Prostate gland (tissue), 2 donors: ENCODE results near the gene MYLK. TPM values are rescaled to one million over a fixed set of nuclear protein-coding genes. Genes with fewer than 3 reads are reported as not detected.

Source experiments
- DNase-seq: peaks from one replicate; pipeline ENCODE4 v3.0.0-alpha.2; 2019; ENCODE audit warnings: low spot score
- H3K27ac ChIP-seq, 2 donors: fragments of 200-600 bp; sonication (generic); 2 replicates each; pipeline ENCODE4 v1.5.1; 2017 to 2019
- H3K27me3 ChIP-seq: fragments of 200-600 bp; sonication (generic); replicated peaks from 2 replicates; pipeline ENCODE4 v1.5.1; 2019; ENCODE audit not compliant: insufficient read depth
- H3K36me3 ChIP-seq, 2 donors: fragments of 200-600 bp; sonication (generic); 1 replicate in 1 of 2; 2 replicates in 1 of 2; pipeline versions ENCODE4 v1.5.1 to v1.8.1; 2017 to 2019
- H3K4me1 ChIP-seq: fragments of 200-600 bp; sonication (generic); replicated peaks from 2 replicates; pipeline ENCODE4 v1.5.1; 2019
- H3K4me3 ChIP-seq, 2 donors: fragments of 200-600 bp; sonication (generic); 2 replicates each; pipeline ENCODE4 v1.5.1; 2017 to 2019
- H3K9me3 ChIP-seq: fragments of 200-600 bp; sonication (generic); 2 replicates; pipeline ENCODE4 v1.5.1; 2017
- POLR2A ChIP-seq: fragments of 450-650 bp; IDR thresholded peaks from one replicate; pipeline ENCODE4 v1.6.1; 2016; ENCODE audit warnings: antibody characterized with exemption, mild to moderate bottlenecking
- POLR2AphosphoS5 ChIP-seq: sonication (generic); formaldehyde crosslinking; IDR thresholded peaks from one replicate; pipeline ENCODE4 v1.6.1; 2017; ENCODE audit warnings: antibody characterized with exemption
- WGBS: methylation state at CpG from one replicate; pipeline ENCODE4 v1.1.5; 2018; 5-methylcytosine and 5-hydroxymethylcytosine counted together
- intact Hi-C: fragments of 100-400 bp; cut with DNase I; formaldehyde crosslinking; loops from one replicate; pipeline ENCODE4 v1.14.2; 2022
- total RNA-seq, 2 donors: library from RNA; depleted of rRNA; stranded (reverse); fragments of >200 nt; gene quantifications; one replicate each; pipeline ENCODE4 v1.1.0, GENCODE V29; 2016
- TF ChIP-seq, protein P1 (sequence below), 4 experiments: fragments of 200-600 bp in 2 of 4; fragments of 450-650 bp in 2 of 4; sonication (generic) in 2 of 4; IDR thresholded peaks; 1 replicate in 3 of 4; 2 replicates in 1 of 4; pipeline ENCODE4 v1.5.1; 2016 to 2019; ENCODE audit warnings: antibody characterized with exemption in 4 of 4, mild to moderate bottlenecking in 2 of 4, moderate library complexity in 2 of 4

The MYLK gene
- total RNA-seq, 2 donors from 2014 or later = 345 to 600 TPM

DNA sequence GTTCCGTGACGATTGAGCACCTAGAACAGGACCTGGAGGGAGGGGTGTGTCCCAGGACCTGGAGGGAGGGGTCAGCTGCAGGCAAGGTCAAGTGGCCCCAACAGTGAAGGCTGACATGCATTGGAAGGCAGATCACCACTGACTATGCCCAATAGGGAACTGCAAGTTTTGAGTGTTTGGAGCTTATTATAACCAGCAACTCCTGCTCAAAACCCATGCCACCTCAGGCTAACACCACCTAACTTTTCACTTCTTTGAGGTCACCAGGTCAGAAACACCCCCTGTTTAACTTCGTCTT lies 93.1 kb downstream of the MYLK start:
- Histone ChIP-seq H3K9me3 (no peaks in the 10 kb centered on the region), H3K27ac (no peak overlapping the region), H3K27me3 (peaks cover 3% of the 10 kb centered on the region), H3K36me3 (no peaks in the 10 kb centered on the region), H3K4me3 (no peak overlapping the region), H3K4me1 (no peaks in the 10 kb centered on the region)
- intact Hi-C loops = no loop called here
- no peak for TF ChIP-seq POLR2AphosphoS5
- TF ChIP-seq POLR2A = no peak
- TF ChIP-seq, protein P1, sequence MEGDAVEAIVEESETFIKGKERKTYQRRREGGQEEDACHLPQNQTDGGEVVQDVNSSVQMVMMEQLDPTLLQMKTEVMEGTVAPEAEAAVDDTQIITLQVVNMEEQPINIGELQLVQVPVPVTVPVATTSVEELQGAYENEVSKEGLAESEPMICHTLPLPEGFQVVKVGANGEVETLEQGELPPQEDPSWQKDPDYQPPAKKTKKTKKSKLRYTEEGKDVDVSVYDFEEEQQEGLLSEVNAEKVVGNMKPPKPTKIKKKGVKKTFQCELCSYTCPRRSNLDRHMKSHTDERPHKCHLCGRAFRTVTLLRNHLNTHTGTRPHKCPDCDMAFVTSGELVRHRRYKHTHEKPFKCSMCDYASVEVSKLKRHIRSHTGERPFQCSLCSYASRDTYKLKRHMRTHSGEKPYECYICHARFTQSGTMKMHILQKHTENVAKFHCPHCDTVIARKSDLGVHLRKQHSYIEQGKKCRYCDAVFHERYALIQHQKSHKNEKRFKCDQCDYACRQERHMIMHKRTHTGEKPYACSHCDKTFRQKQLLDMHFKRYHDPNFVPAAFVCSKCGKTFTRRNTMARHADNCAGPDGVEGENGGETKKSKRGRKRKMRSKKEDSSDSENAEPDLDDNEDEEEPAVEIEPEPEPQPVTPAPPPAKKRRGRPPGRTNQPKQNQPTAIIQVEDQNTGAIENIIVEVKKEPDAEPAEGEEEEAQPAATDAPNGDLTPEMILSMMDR (IDR thresholded peaks at IDR 0.05) = no peak
- no peak for DNase-seq
- 93% methylated on average over 3 of the region's 3 CpGs for WGBS

GRCh38 chr3:123790254-123791072 lies 93.7 kb downstream of the MYLK start:
- Histone ChIP-seq H3K27me3 (peaks cover 3% of the 10 kb centered on the region), H3K4me1 (no peaks in the 10 kb centered on the region), H3K27ac (no peak overlapping the region), H3K9me3 (no peaks in the 10 kb centered on the region), H3K36me3 (no peaks in the 10 kb centered on the region), H3K4me3 (no peak overlapping the region)
- TF ChIP-seq POLR2A (no peak), POLR2AphosphoS5 (no peak)
- TF ChIP-seq, protein P1 (IDR thresholded peaks at IDR 0.05) = no peak
- 94% methylated on average over 9 of the region's 9 CpGs for WGBS
- DNase-seq = no peak
- intact Hi-C loops = no loop called here

DNA sequence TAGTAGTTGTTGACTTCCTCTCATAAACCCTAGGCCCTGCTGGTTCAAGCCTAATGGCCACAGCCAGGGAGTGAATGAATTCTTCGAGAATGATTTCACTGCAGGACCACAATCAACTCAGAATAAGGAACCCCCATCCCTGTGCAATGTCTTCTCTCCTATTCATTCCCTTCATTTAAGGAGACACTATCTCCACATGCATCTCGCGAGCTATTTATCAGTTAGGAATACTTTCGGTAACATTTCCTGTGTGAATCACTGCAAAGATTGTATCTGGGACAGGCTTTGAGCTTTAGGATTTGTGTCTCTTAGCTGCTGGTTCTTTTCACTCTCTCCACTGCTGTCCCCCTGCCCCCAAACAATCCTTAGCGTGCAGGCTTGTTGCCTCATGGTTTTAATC lies 94.4 kb downstream of the MYLK start:
- Histone ChIP-seq H3K27me3 (peaks cover 3% of the 10 kb centered on the region), H3K27ac (no peak overlapping the region), H3K4me1 (no peaks in the 10 kb centered on the region), H3K9me3 (no peaks in the 10 kb centered on the region), H3K36me3 (no peaks in the 10 kb centered on the region), H3K4me3 (no peak overlapping the region)
- intact Hi-C loops = no loop called here
- WGBS = 69% methylated on average over 5 of the region's 5 CpGs
- TF ChIP-seq POLR2AphosphoS5 (no peak), POLR2A (no peak)
- TF ChIP-seq, protein P1 (IDR thresholded peaks at IDR 0.05) = no peak
- no peak for DNase-seq

DNA sequence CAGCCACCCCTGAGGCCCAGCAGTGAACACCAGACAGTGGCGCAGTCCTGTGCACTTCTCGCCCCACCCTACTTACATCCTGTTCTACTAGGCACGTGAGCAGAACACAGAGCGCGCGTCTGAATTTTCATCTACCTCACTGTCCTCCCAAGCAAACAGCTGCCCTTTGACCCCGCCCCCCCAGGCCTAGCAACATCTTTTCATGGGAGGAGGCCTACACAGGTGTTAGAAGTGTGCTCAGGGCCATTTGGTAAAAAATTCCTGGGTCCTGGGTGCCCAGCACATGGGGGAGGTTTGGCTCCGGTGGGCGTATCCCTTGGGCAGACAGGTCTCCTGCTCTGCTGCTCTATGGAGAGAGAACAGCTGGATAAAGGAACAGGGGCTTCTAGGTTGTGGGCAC lies 95.0 kb downstream of the MYLK start:
- Histone ChIP-seq H3K9me3 (no peaks in the 10 kb centered on the region), H3K4me3 (no peak overlapping the region), H3K27me3 (peaks cover 3% of the 10 kb centered on the region), H3K36me3 (no peaks in the 10 kb centered on the region), H3K27ac (no peak overlapping the region), H3K4me1 (no peaks in the 10 kb centered on the region)
- DNase-seq = no peak
- no peak for TF ChIP-seq POLR2A
- TF ChIP-seq POLR2AphosphoS5 = no peak
- TF ChIP-seq, protein P1 (IDR thresholded peaks at IDR 0.05) = no peak
- 96% methylated on average over 9 of the region's 9 CpGs for WGBS
- intact Hi-C loops = no loop called here

DNA sequence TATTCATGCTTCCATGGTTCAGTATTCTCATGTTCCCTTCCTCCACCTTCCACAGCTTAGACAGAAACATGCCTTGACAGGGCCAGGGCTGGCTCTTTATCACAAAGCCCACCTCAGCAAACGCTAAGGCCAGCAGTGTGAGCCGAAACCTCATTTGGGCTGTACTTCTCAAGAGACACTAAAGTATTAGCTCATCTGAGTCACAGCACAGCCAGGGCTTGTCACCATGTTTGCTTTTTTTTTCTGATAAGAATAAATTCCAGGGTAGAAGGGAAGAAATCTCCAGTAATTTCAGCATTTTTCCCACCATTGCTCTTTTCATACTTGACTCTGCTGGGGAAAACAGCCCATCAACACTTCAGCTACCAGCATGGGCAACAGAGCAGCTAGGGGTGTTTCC lies 95.4 kb downstream of the MYLK start:
- Histone ChIP-seq H3K4me3 (no peak overlapping the region), H3K27ac (no peak overlapping the region), H3K36me3 (no peaks in the 10 kb centered on the region), H3K4me1 (no peaks in the 10 kb centered on the region), H3K9me3 (no peaks in the 10 kb centered on the region), H3K27me3 (peaks cover 3% of the 10 kb centered on the region)
- DNase-seq = no peak
- intact Hi-C loops = no loop called here
- 95% methylated on average over 2 of the region's 2 CpGs for WGBS
- TF ChIP-seq, protein P1 (IDR thresholded peaks at IDR 0.05) = no peak
- TF ChIP-seq POLR2AphosphoS5 = no peak
- no peak for TF ChIP-seq POLR2A
